GM12892 (cell line): Measurements from ENCODE around the gene OST4.

Source experiments
- DNase-seq: peaks from one replicate; pipeline ENCODE4 v3.0.0; 2011; ENCODE audit not compliant: insufficient read length
- FAIRE-seq: peaks from 2 replicates; lab custom pipeline; 2011; peaks lifted over from hg19 to GRCh38; lab: Jason Lieb, UNC
- POLR2A ChIP-seq: IDR thresholded peaks from 2 replicates; pipeline ENCODE4 v1.6.1; 2011; ENCODE audit warnings: low read depth, low read length, control low read depth
- POLR2AphosphoS5 ChIP-seq: IDR thresholded peaks from 2 replicates; pipeline ENCODE4 v1.6.1; 2011; ENCODE audit warnings: low read depth, low read length, control low read depth
- TAF1 ChIP-seq: IDR thresholded peaks from 2 replicates; pipeline ENCODE4 v1.6.1; 2011; ENCODE audit warnings: low read depth, mild to moderate bottlenecking, control low read depth, low read length, borderline replicate concordance

OST4 gene

GRCh38 chr2:27025281-27025800 is 46.1 kb downstream of the OST4 start:
- FAIRE-seq = no peak
- DNase-seq = no peak
- TF ChIP-seq POLR2AphosphoS5 (no peak), TAF1 (no peak), POLR2A (no peak)

GRCh38 chr2:27024812-27025211 is 46.6 kb downstream of the OST4 start:
- DNase-seq (no peak), FAIRE-seq (no peak)
- TF ChIP-seq POLR2AphosphoS5 (no peak), TAF1 (no peak)

GRCh38 chr2:27024188-27024587 is 47.3 kb downstream of the OST4 start:
- FAIRE-seq (no peak), DNase-seq (no peak)
- no peak for TF ChIP-seq POLR2A
- TF ChIP-seq TAF1 = no peak
- TF ChIP-seq POLR2AphosphoS5 = no peak

GRCh38 chr2:27023740-27024139 is 47.7 kb downstream of the OST4 start:
- FAIRE-seq = no peak

GRCh38 chr2:27021253-27022049 is 50.0 kb downstream of the OST4 start:
- TF ChIP-seq POLR2AphosphoS5 (no peak), TAF1 (no peak), POLR2A (no peak)
- DNase-seq (no peak), FAIRE-seq (no peak)

More at GRCh38 chr2:27023740-27024139, 47.7 kb downstream of the OST4 start:
- no peak for TF ChIP-seq POLR2AphosphoS5
- no peak for TF ChIP-seq TAF1
- TF ChIP-seq POLR2A = no peak
- DNase-seq = no peak
